Colonic mucosa (tissue), 4 donors: ENCODE data around the gene GNAS. TPM values are rescaled to one million over a fixed set of nuclear protein-coding genes. Genes with fewer than 3 reads are reported as not detected.

Experiments used
- DNase-seq: peaks from one replicate; pipeline ENCODE4 v3.0.0-alpha.2; 2020
- H3K27ac ChIP-seq: fragments of 200-600 bp; one replicate; pipeline ENCODE4 v1.8.0; 2021
- H3K27me3 ChIP-seq: fragments of 200-600 bp; one replicate; pipeline ENCODE4 v1.8.0; 2021
- H3K36me3 ChIP-seq: fragments of 200-600 bp; one replicate; pipeline ENCODE4 v1.8.0; 2021
- H3K4me1 ChIP-seq: fragments of 200-600 bp; one replicate; pipeline ENCODE4 v1.8.0; 2021; ENCODE audit warnings: mild to moderate bottlenecking
- H3K4me3 ChIP-seq: fragments of 200-600 bp; one replicate; pipeline ENCODE4 v1.8.0; 2021
- H3K9ac ChIP-seq, 2 donors: one replicate each; pipeline ENCODE4 v1.7.0; 2013; ENCODE audit warnings: control low read depth in 2 of 2, low read depth in 2 of 2, low read length in 2 of 2
- H3K9me3 ChIP-seq: fragments of 200-600 bp; one replicate; pipeline ENCODE4 v1.8.0; 2021
- intact Hi-C: fragments of 100-400 bp; cut with DNase I; formaldehyde crosslinking; loops from one replicate; pipeline ENCODE4 v1.14.1; 2022
- total RNA-seq, 2 donors: library from RNA; stranded (reverse); fragmentation: NEBNext Ultra II Directional in 1 of 2; extraction: Animal tissue kit (Norgen Biotek cat#: 25700) in 1 of 2; gene quantifications; one replicate each; pipeline ENCODE4 v1.2.1, GENCODE V29; 2021
- TF ChIP-seq, protein P1 (sequence below): fragments of 200-600 bp; IDR thresholded peaks from one replicate; pipeline ENCODE4 v1.8.0; 2022; ENCODE audit warnings: antibody characterized with exemption, mild to moderate bottlenecking
- donor health status: healthy.
- donor health status: DM: no; HTN: no; CAD: no.
- donor health status: DM: no; HTN: no; CAD: no.

Gene GNAS
- total RNA-seq, 2 donors from 2014 or later, result 683 to 715 TPM

DNA sequence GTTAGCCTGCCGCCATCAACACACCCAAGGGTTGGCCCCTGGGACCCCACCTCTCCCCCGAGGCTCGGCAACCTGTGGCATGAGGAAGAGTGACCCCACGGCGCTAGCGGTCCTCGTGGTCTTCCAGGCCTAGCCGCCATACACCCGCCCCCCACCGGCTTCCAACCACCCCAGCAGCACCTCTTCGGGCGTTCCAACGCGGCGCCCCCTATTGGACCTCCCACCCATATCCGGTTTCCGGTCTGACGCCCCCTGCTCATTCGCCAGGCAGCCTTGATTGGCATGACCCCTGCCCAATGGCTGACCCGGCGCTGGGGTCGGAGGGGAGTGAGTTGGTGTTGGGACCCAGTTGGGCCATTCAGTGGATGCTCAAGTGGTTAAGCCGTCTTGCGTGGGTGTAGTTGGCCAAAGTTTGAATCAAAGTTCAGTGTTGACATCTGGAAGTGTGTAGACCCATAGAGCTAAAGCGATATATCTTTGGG, 1.8 kb upstream of the GNAS start, which contains the start of gene GNAS-AS1:
TSS of gene GNAS-AS1 (minus strand) at position 210 of the 482 bp plus-strand sequence.
- Histone ChIP-seq H3K9ac (no peak within 1 kb of the TSS), H3K36me3 (no peaks in the 10 kb centered on the region), H3K4me1 (no peaks in the 10 kb centered on the region), H3K4me3 (peak within 1 kb of the TSS; percentile 38), H3K9me3 (no peaks in the 10 kb centered on the region), H3K27ac (no peak within 1 kb of the TSS), H3K27me3 (peaks cover 35% of the 10 kb centered on the region)
- TF ChIP-seq, protein P1, sequence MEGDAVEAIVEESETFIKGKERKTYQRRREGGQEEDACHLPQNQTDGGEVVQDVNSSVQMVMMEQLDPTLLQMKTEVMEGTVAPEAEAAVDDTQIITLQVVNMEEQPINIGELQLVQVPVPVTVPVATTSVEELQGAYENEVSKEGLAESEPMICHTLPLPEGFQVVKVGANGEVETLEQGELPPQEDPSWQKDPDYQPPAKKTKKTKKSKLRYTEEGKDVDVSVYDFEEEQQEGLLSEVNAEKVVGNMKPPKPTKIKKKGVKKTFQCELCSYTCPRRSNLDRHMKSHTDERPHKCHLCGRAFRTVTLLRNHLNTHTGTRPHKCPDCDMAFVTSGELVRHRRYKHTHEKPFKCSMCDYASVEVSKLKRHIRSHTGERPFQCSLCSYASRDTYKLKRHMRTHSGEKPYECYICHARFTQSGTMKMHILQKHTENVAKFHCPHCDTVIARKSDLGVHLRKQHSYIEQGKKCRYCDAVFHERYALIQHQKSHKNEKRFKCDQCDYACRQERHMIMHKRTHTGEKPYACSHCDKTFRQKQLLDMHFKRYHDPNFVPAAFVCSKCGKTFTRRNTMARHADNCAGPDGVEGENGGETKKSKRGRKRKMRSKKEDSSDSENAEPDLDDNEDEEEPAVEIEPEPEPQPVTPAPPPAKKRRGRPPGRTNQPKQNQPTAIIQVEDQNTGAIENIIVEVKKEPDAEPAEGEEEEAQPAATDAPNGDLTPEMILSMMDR, result no peak
- intact Hi-C loops, result loop anchor here (10.0 kb wide), 2 partner anchors 366 to 616 kb away; no protein-coding TSS in a partner anchor
- peak; percentile 84 for DNase-seq

DNA sequence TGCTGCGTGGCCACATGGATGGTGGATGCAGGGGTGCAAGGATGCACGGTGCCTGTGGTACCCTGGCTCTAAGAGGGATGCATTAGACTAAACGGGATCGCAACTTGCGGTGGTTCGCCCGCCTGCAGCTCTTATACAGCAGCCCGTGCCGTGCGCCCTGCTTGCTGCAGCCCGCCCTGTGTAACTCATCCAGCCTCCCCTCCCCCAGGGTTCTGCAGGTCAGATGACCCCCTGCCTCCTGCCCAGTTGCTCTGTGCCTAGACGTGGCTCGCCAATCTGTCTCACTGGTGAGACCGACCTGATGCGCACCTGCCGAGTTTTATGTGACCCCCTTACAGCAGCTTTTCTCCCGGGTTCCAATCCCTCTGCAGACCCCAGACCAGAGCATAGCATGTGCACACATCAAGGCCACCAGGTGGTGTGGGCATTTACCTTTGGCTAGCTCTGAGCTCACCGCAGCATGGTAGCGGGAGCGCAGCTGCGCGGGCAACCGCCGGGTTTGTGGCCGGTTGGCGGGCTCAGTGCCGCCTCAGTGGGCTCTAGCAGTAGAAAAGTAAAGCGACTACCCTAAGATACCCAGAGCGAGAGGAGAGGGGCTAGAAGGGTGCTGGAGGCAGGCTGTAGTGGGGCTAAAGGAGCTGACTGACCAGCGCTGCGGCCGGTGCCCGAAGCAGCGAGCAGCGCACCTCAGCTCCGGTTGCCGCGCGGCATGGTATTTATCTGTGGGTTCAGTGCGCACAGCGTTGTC, 1.1 kb upstream of the GNAS start:
- Histone ChIP-seq H3K27ac (no peak overlapping the region), H3K9me3 (no peaks in the 10 kb centered on the region), H3K36me3 (no peaks in the 10 kb centered on the region), H3K9ac (no peak overlapping the region), H3K4me1 (no peaks in the 10 kb centered on the region), H3K27me3 (peaks cover 40% of the 10 kb centered on the region), H3K4me3 (peak overlapping the region; percentile 38)
- TF ChIP-seq, protein P1, result no peak
- no peak for DNase-seq
- intact Hi-C loops, result loop anchor here (10.0 kb wide), 2 partner anchors 367 to 617 kb away; no protein-coding TSS in a partner anchor

DNA sequence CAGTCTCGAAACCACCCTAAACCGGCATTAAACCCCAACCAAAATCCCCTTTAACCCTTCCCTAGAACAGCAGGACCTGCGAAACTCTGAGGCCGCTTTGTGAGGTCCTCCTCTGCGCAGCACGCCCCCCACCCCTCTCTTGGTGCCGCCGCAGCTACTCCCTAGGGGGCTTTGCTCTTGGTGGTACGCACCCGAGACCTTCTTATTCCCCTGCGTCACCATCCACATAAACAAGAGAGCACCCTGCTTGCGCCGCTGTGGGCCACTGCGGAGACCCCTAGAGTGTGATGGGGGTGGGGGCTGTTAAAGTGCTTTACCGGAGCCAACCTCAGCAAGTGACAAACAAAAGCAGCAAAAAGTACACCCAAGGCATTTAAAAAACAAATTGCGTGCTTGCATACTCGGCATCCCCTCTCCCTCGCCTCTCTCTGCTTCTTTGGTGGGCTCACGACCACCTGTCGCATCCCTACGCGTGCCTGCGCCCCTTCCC, 502 bp upstream of the GNAS start:
- TF ChIP-seq, protein P1, result no peak
- Histone ChIP-seq H3K36me3 (no peaks in the 10 kb centered on the region), H3K27me3 (peaks cover 40% of the 10 kb centered on the region), H3K9me3 (no peaks in the 10 kb centered on the region), H3K4me1 (no peaks in the 10 kb centered on the region), H3K9ac (no peak overlapping the region), H3K4me3 (peak overlapping the region; percentile 38), H3K27ac (no peak overlapping the region)
- DNase-seq, result no peak
- intact Hi-C loops, result loop anchor here (10.0 kb wide), 2 partner anchors 367 to 617 kb away; no protein-coding TSS in a partner anchor

DNA sequence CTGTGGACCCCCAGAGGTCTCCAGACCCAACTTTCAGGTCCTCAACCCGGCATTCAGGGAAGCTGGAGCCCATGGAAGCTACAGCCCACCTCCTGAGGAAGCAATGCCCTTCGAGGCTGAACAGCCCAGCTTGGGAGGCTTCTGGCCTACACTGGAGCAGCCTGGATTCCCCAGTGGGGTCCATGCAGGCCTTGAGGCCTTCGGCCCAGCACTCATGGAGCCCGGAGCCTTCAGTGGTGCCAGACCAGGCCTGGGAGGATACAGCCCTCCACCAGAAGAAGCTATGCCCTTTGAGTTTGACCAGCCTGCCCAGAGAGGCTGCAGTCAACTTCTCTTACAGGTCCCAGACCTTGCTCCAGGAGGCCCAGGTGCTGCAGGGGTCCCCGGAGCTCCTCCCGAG, 950 bp downstream of the GNAS start:
- H3K27me3 ChIP-seq, result peaks cover 40% of the 10 kb centered on the region
- H3K4me1 ChIP-seq, result no peaks in the 10 kb centered on the region
- intact Hi-C loops, result loop anchor here (10.0 kb wide), 2 partner anchors 369 to 619 kb away; no protein-coding TSS in a partner anchor
- TF ChIP-seq, protein P1, result no peak
- no peak overlapping the region for H3K27ac ChIP-seq
- no peaks in the 10 kb centered on the region for H3K36me3 ChIP-seq
- DNase-seq, result no peak
- no peak overlapping the region for H3K9ac ChIP-seq
- H3K9me3 ChIP-seq, result no peaks in the 10 kb centered on the region
- no peak overlapping the region for H3K4me3 ChIP-seq

DNA sequence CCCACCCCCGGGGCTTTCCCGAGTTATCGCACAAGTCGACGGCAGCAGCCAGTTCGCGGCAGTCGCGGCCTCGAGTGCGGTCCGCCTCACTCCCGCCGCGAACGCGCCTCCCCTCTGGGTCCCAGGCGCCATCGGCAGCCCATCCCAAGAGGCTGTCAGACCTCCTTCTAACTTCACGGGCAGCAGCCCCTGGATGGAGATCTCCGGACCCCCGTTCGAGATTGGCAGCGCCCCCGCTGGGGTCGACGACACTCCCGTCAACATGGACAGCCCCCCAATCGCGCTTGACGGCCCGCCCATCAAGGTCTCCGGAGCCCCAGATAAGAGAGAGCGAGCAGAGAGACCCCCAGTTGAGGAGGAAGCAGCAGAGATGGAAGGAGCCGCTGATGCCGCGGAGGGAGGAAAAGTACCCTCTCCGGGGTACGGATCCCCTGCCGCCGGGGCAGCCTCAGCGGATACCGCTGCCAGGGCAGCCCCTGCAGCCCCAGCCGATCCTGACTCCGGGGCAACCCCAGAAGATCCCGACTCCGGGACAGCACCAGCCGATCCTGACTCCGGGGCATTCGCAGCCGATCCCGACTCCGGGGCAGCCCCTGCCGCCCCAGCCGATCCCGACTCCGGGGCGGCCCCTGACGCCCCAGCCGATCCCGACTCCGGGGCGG, 1.6 kb downstream of the GNAS start:
- no peak overlapping the region for H3K27ac ChIP-seq
- no peaks in the 10 kb centered on the region for H3K9me3 ChIP-seq
- H3K4me1 ChIP-seq, result no peaks in the 10 kb centered on the region
- no peak for DNase-seq
- peaks cover 40% of the 10 kb centered on the region for H3K27me3 ChIP-seq
- no peak overlapping the region for H3K4me3 ChIP-seq
- no peak overlapping the region for H3K9ac ChIP-seq
- TF ChIP-seq, protein P1, result no peak
- intact Hi-C loops, result loop anchor here (10.0 kb wide), 2 partner anchors 369 to 619 kb away; no protein-coding TSS in a partner anchor
- no peaks in the 10 kb centered on the region for H3K36me3 ChIP-seq
